ENCODE results near the gene S100A3. TPM values are rescaled to one million over a fixed set of nuclear protein-coding genes. Genes with fewer than 3 reads are reported as not detected.
"Not testable (repeated sequence)": the region's sequence is repeated elsewhere in the genome, so short reads cannot be mapped to it uniquely, and the experiment has no call there.

S100A3 gene
- total RNA-seq, 3 donors from 2014 or later: not detected

DNA sequence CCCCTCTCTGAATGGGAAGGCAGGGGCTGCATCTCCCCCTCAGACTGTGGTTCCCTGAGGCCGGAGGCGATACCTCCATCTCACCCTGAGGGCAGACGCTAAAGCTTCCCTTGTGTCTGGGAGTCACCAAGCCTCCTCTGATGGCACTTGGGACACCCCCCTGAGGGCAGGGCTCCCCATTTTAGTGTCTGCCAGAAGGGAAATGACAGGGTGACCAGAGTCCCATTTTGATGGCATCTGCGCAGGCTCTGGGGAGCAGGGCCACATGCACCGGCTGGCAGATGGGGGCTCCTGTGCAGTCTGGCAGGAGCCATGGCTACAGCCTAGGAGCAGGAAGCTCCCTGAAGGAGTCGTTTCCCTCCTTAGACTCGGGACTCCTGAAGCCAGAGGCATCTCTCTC lies 14.9 kb upstream of the S100A3 start:
- Mint-ChIP-seq H3K4me1 (ENCODE audit: low read depth) (peaks cover 34% of the 10 kb centered on the region), H3K4me3 (no peak overlapping the region), H3K9me3 (no peaks in the 10 kb centered on the region), H3K36me3 (ENCODE audit: insufficient read depth) (no peaks in the 10 kb centered on the region), H3K27me3 (ENCODE audit: low read depth) (no peaks in the 10 kb centered on the region)
- no peak for ATAC-seq
- no peak for DNase-seq

DNA sequence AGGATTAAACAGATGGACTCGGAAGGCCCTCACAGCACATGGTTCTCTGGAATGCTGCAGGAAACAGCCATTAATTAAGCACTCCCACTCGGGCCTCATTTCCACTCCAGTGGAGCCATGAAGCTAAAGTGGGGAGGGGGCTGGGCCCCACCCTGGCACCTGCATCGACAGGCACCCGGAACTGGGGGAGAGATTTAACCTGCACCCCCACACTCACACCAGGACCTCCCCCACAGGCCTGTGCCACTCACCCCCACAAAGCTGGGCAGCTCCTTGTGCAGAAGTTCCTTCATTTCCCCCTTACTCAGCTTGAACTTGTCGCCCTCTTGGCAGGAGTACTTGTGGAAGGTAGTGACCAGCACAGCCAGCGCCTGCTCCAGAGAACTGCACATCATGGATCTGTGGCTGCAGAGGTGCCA lies 14.4 kb upstream of the S100A3 start:
- H3K4me3 Mint-ChIP-seq: no peak overlapping the region
- H3K36me3 Mint-ChIP-seq (ENCODE audit: insufficient read depth): no peaks in the 10 kb centered on the region
- peaks cover 30% of the 10 kb centered on the region for H3K4me1 Mint-ChIP-seq (ENCODE audit: low read depth)
- DNase-seq (no peak), ATAC-seq (no peak)
- H3K27me3 Mint-ChIP-seq (ENCODE audit: low read depth): no peaks in the 10 kb centered on the region
- no peaks in the 10 kb centered on the region for H3K9me3 Mint-ChIP-seq

DNA sequence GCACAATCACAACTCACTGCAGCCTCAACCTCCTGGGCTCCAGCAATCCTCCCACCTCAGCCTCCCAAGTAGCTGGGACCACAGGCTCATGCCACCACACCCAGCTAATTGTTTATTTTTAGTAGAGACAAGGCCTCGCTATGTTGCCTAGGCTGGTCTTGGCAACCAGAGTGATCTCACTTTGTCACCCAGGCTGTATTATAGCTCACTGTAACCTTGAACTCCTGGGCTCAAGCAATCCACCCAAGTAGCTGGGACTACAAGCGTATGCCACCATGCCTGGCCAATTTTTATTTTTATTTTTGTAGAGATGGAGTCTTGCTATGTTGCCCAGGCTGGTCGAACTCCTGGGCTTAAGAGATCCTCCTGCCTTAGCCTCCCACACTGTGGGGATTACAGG lies 13.0 kb upstream of the S100A3 start:
- DNase-seq; H3K27me3 Mint-ChIP-seq (ENCODE audit: low read depth); H3K36me3 Mint-ChIP-seq (ENCODE audit: insufficient read depth); H3K4me3 Mint-ChIP-seq; H3K9me3 Mint-ChIP-seq; ATAC-seq: not testable (repeated sequence)
- H3K4me1 Mint-ChIP-seq (ENCODE audit: low read depth): peaks cover 17% of the 10 kb centered on the region

DNA sequence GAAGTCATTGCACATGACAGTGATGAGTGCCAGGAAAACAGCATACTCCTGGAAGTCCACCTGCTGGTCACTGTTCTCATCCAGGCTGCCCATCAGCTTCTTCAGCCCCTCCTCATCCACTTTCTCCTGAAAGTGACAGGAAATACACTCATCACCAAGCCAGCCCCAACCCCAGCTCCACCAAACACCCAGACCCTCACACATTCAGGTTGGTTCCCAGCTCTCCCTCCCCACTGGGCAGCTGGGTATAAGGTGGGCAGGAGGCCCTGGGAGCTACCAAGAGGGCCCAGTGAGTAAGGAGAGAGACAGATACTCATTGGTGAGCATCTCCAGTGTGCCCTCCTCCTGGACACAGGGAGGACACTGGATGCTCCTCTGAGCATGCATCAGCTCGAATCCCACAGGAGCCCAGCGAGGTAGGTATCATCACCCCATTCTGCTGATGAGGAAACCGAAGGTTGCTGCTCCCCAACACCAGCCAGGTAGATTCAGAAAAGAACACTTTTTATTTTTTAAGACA lies 12.5 kb upstream of the S100A3 start:
- ATAC-seq: no peak
- H3K4me3 Mint-ChIP-seq: no peak overlapping the region

DNA sequence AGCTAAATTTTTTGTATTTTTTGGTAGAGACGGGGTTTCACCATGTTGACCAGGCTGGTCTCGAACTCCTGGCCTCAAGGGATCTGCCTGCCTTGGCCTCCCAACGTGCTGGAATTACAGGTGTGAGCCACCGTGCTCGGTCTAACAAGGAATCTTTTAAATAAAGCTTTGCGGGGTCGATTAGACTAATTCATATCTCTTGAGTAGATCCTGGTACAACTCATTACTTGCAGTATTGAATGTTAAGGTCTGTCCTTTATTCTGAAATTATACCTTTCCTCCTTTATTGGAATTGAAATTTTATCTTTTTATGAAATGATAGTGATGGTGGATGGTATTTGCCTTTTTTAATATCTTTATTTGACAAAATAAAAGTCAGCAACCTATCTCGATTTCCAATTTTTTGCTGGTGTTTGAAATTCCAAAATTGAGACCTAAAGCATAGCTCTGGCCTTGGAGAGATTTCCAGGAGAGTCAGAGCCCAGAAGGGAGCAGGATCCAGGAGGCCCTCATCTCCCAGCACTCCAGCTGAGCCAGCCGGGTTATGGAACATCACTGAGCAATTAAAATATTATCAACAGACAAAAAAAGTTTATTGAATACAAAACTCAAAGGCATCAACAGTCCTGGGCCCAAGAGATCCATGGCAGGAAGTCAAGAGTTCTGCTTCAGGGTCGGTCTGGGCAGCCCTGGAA lies 11.9 kb upstream of the S100A3 start:
- Mint-ChIP-seq H3K27me3 (ENCODE audit: low read depth) (no peaks in the 10 kb centered on the region), H3K4me1 (ENCODE audit: low read depth) (peaks cover 7% of the 10 kb centered on the region), H3K36me3 (ENCODE audit: insufficient read depth) (no peaks in the 10 kb centered on the region), H3K9me3 (no peaks in the 10 kb centered on the region), H3K4me3 (no peak overlapping the region)
- DNase-seq (no peak), ATAC-seq (no peak)

More for the DNA sequence above, 12.5 kb upstream of the S100A3 start:
- Mint-ChIP-seq H3K9me3 (no peaks in the 10 kb centered on the region), H3K36me3 (ENCODE audit: insufficient read depth) (no peaks in the 10 kb centered on the region), H3K27me3 (ENCODE audit: low read depth) (no peaks in the 10 kb centered on the region), H3K4me1 (ENCODE audit: low read depth) (peaks cover 12% of the 10 kb centered on the region)
- DNase-seq: no peak

DNA sequence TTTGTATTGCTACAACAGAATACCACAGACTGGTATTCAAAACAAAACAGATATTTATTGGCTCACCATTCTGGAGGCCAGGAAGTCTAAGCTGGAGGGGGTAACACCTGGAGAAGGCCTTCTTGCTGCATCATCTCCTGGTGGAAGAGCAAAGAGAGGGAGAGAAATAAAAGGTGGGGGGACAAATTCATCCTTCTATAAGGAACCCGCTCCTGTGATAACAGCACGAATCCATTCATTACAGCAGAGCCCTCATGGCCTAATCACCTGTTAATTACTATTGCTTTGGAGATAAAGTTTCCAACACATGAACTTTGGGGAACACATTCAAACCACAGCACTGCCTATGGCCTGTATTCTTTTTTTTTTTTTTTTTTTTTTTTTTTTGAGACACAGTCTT lies 11.2 kb upstream of the S100A3 start:
- no peaks in the 10 kb centered on the region for H3K9me3 Mint-ChIP-seq
- H3K27me3 Mint-ChIP-seq (ENCODE audit: low read depth): no peaks in the 10 kb centered on the region
- H3K4me1 Mint-ChIP-seq (ENCODE audit: low read depth): peaks cover 1% of the 10 kb centered on the region
- no peak for ATAC-seq
- DNase-seq: no peak
- no peak overlapping the region for H3K4me3 Mint-ChIP-seq
- H3K36me3 Mint-ChIP-seq (ENCODE audit: insufficient read depth): no peaks in the 10 kb centered on the region

DNA sequence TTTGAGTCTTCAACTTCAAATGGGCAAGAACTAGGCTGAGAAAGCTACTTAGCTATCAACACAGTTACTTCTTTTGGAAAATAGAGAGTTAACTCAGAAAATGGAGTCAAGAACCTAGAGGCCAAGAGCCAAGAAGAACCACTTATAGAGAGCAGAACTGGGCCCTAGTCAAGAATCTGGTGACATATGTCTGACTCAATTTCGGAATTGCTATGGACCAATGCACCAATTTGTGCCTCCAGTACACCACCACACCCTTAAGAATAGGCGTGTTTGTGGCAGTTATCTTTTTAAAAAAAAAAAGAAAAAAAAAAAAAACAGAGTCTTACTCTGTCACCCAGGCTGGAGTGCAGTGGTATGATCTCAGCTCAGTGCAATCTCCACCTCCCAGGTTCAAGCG lies 8.8 kb upstream of the S100A3 start:
- Mint-ChIP-seq H3K9me3 (no peaks in the 10 kb centered on the region), H3K4me1 (ENCODE audit: low read depth) (peaks cover 2% of the 10 kb centered on the region), H3K4me3 (no peak overlapping the region), H3K27me3 (ENCODE audit: low read depth) (no peaks in the 10 kb centered on the region), H3K36me3 (ENCODE audit: insufficient read depth) (no peaks in the 10 kb centered on the region)
- no peak for ATAC-seq
- DNase-seq: no peak

DNA sequence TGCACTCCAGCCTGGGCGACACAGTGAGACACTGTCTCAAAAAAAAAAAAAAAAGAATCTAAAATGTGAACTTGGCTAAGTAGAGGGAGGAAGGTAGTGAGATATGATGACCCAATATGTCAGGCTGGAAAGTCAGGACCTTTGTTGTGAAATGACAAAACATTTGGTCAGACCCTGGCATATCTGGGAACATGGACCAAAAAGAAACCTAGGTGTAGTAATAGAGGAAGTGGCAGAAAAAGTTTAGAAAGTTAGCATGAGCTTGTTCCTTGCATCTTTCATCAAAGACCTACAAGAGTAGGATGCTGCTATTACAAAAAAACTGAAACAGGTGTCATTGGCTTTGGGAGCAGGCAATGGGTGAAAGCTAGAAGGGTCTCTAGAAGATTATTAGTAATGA lies 7.3 kb upstream of the S100A3 start:
- no peak overlapping the region for H3K4me3 Mint-ChIP-seq
- no peaks in the 10 kb centered on the region for H3K9me3 Mint-ChIP-seq
- no peak for ATAC-seq

DNA sequence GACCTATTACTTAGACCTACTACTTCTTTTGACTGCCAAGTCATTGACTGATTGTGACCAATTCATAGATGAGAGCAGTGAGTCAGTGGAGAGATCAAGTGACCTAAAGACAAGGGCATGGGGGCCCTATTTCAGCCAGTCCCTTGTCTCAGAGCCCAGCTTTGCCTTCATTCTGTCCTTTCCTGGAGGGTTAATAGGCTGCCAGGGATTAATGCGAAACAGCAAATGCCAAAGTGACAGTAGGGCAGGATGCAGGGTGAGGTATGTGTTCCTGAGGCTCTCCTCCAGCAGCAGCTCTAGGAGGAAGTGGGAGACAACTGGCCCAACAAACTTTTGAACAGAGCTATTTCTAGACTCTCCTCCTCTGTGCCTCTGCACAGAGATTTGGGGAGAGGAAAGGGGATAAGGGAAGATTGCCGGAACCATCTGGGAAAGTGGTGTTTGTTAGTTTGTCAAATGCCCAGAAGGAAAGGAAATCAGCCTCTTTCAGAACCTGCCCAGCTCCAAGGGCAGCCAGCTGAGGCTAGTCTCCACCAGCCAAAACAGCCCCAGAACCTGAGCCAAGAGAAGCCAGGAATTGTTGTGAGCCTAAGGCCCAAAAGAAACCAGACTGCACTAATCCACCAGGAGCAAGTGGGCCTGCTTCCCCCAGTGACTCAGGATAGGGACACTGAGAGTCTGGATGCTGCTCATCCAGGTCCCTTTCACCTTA lies 4.9 kb upstream of the S100A3 start:
- no peak for ATAC-seq

More for the DNA sequence above, 7.3 kb upstream of the S100A3 start:
- Mint-ChIP-seq H3K27me3 (ENCODE audit: low read depth) (no peaks in the 10 kb centered on the region), H3K4me1 (ENCODE audit: low read depth) (peaks cover 2% of the 10 kb centered on the region), H3K36me3 (ENCODE audit: insufficient read depth) (no peaks in the 10 kb centered on the region)
- DNase-seq: no peak

DNA sequence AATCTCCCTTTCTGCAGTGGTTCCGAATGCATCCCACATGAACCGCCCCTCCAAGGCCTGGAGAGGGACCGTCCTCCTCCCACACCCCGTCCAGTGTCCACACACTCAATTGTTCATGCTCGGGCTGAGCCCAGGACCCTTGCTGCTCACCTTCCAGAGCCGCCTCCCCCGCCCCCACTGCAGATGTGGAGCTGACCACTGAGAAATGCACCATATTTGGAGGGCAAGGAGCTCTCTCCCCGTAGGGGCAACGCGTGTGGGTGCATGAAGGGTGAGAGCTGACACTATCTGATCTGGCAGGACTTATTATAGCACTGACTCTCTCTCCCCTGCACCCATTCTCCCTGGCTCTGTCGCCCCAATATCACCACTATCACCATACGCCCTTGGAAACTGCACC lies 4.0 kb upstream of the S100A3 start:
- no peak overlapping the region for H3K4me3 Mint-ChIP-seq
- DNase-seq: no peak
- no peaks in the 10 kb centered on the region for H3K36me3 Mint-ChIP-seq (ENCODE audit: insufficient read depth)
- ATAC-seq: no peak
- H3K4me1 Mint-ChIP-seq (ENCODE audit: low read depth): peaks cover 4% of the 10 kb centered on the region
- H3K27me3 Mint-ChIP-seq (ENCODE audit: low read depth): no peaks in the 10 kb centered on the region
- no peaks in the 10 kb centered on the region for H3K9me3 Mint-ChIP-seq

More for the DNA sequence above, 4.9 kb upstream of the S100A3 start:
- H3K4me3 Mint-ChIP-seq: no peak overlapping the region
- no peak for DNase-seq
- no peaks in the 10 kb centered on the region for H3K27me3 Mint-ChIP-seq (ENCODE audit: low read depth)
- H3K4me1 Mint-ChIP-seq (ENCODE audit: low read depth): peaks cover 3% of the 10 kb centered on the region
- no peaks in the 10 kb centered on the region for H3K9me3 Mint-ChIP-seq
- no peaks in the 10 kb centered on the region for H3K36me3 Mint-ChIP-seq (ENCODE audit: insufficient read depth)

DNA sequence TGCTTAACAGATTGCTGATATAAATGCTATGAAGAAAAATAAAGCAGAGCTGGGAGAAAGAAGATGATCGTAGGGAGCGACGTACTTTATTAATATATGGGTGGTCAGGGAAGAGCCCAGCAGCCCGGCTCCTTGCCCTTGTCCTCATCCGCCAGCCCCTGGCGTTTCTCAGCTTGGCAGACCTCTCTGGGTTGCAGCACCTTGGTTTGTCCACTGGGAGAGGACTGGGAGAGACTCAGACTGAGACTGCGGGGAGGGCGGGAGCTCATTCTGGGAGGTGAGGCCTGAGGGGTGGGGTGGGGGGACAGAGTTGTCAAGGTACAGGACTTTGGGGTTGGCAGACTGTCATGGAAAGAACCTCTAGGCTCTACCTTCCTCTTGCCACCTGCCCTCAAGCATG lies 3.3 kb upstream of the S100A3 start:
- no peak overlapping the region for H3K4me3 Mint-ChIP-seq
- DNase-seq (no peak), ATAC-seq (no peak)
- H3K27me3 Mint-ChIP-seq (ENCODE audit: low read depth): no peaks in the 10 kb centered on the region
- no peaks in the 10 kb centered on the region for H3K36me3 Mint-ChIP-seq (ENCODE audit: insufficient read depth)
- H3K9me3 Mint-ChIP-seq: no peaks in the 10 kb centered on the region
- H3K4me1 Mint-ChIP-seq (ENCODE audit: low read depth): peaks cover 4% of the 10 kb centered on the region

DNA sequence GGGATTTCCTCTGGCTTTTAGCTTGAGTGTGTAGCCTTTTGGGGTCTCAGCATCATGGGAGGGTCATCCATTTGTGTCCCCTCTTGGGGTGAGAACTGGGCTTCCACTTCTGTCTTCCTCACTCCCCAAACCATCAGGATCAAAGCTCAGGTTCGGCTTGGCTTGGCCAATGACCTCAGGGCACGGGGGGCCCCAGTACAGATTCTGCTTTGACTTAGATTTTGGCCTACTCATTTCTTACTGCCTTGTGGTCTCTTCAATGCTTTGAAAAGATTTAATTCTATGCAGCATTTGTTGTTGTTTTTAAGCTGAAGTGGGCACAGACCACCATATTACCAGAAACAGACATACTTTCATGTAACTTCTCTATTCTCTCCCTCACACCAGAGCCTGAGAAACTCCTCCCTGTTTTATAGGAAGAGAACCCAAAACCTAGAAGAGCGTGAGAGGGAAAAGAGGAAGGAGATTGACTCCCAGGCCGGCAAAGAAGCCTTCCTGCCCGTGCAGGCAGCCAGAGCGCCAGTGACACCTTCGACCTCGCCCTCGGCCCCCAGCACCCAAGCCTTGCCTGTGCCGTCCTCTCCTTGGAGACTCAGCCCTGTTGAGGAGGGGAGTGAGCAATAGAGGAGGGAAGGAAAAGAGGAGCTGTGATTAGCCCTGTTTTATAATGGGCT lies 1.9 kb upstream of the S100A3 start:
- Mint-ChIP-seq H3K4me3 (no peak overlapping the region), H3K4me1 (ENCODE audit: low read depth) (peaks cover 16% of the 10 kb centered on the region), H3K9me3 (no peaks in the 10 kb centered on the region), H3K36me3 (ENCODE audit: insufficient read depth) (no peaks in the 10 kb centered on the region), H3K27me3 (ENCODE audit: low read depth) (no peaks in the 10 kb centered on the region)
- DNase-seq (no peak), ATAC-seq (no peak)

DNA sequence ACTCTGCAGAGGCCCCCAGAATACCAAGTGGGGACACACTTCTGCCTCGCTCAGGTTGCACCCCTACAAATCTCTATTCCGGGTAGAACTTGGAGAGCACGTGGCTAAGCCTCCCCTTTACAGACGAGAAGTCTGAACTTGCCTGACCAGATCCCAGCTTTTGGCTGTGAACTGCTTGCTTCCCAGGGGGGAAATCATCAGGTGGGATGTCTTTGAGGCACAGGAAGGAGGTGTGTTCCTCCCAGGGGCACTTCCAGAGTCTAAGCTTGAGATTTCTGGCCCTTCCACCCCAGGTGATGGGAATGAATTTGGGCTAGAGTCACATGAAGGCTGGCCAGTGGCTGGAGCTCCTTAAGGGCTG lies 1.3 kb upstream of the S100A3 start:
- no peaks in the 10 kb centered on the region for H3K27me3 Mint-ChIP-seq (ENCODE audit: low read depth)
- H3K4me3 Mint-ChIP-seq: no peak overlapping the region
- peaks cover 22% of the 10 kb centered on the region for H3K4me1 Mint-ChIP-seq (ENCODE audit: low read depth)
- H3K9me3 Mint-ChIP-seq: no peaks in the 10 kb centered on the region
- ATAC-seq (no peak), DNase-seq (no peak)
- H3K36me3 Mint-ChIP-seq (ENCODE audit: insufficient read depth): no peaks in the 10 kb centered on the region

DNA sequence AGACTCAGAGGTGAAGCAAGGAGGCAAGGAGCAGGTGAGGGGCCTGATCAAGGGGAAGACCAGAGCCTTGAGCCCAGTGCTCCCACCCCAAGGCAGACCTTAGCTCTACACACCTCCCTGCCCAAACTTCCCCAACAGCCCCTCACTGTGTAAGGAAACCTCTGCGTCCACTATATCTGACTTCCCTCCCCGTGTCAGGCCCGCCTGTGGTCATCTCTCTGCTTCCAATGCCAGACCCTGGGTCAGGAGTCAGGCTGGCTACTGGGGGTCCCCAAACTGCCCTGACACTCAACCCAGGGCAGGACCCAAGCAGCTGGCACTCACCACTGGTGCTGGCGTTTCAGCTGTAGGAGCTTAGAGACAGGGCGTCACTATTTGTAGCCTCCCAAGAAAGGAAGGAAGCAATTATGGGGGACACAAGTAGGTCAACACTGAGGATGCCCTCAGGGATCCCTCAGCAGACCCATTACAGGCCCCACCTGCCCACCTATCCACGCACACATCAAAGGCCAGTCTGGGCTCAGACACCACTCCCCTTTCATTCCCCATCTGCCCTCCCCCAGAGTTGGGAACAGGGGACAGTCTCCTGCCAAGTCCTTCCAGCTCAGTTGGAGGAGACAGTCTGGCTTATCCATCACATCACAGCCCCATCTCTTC lies 811 bp upstream of the S100A3 start:
- no peaks in the 10 kb centered on the region for H3K36me3 Mint-ChIP-seq (ENCODE audit: insufficient read depth)
- H3K4me1 Mint-ChIP-seq (ENCODE audit: low read depth): peaks cover 27% of the 10 kb centered on the region
- ATAC-seq (no peak), DNase-seq (no peak)
- no peaks in the 10 kb centered on the region for H3K27me3 Mint-ChIP-seq (ENCODE audit: low read depth)
- no peaks in the 10 kb centered on the region for H3K9me3 Mint-ChIP-seq
- no peak overlapping the region for H3K4me3 Mint-ChIP-seq
